Measurements from ENCODE around the gene SMARCAD1.
A peak's percentile ranks its signal among the peaks of the same experiment; 100 is the strongest.

SMARCAD1 gene

GRCh38 chr4:94207469-94208224, at the start of gene SMARCAD1:
Gene SMARCAD1, plus strand, starts transcription at chr4:94207865. Its CDS starts 530 bp downstream, at chr4:94208395.
- peak; percentile 53 to 68 (median 64) for DNase-seq

GRCh38 chr4:94158883-94159282, 48.8 kb upstream of the SMARCAD1 start:
- no peak for DNase-seq

- DNase-seq, result no peak
Measured at GRCh38 chr4:94159790-94160189, 47.9 kb upstream of the SMARCAD1 start.

GRCh38 chr4:94160774-94161173, 46.9 kb upstream of the SMARCAD1 start:
- DNase-seq, result no peak

GRCh38 chr4:94165256-94165655, 42.4 kb upstream of the SMARCAD1 start:
- no peak for DNase-seq

GRCh38 chr4:94168321-94168720, 39.3 kb upstream of the SMARCAD1 start:
- DNase-seq, result no peak

GRCh38 chr4:94169803-94170372, 37.8 kb upstream of the SMARCAD1 start:
- no peak for DNase-seq

GRCh38 chr4:94171616-94172015, 36.0 kb upstream of the SMARCAD1 start:
- no peak for DNase-seq

GRCh38 chr4:94175553-94176261, 32.0 kb upstream of the SMARCAD1 start:
- DNase-seq, result no peak

GRCh38 chr4:94177822-94178221, 29.8 kb upstream of the SMARCAD1 start:
- DNase-seq, result no peak

GRCh38 chr4:94181815-94182214, 25.9 kb upstream of the SMARCAD1 start:
- DNase-seq, result no peak

GRCh38 chr4:94202769-94203168, 4.9 kb upstream of the SMARCAD1 start:
- DNase-seq, result no peak

GRCh38 chr4:94208266-94208665, 601 bp downstream of the SMARCAD1 start:
- no peak for DNase-seq

GRCh38 chr4:94208918-94209317, 1.3 kb downstream of the SMARCAD1 start:
- DNase-seq, result no peak

GRCh38 chr4:94211861-94212260, 4.2 kb downstream of the SMARCAD1 start:
- DNase-seq, result no peak

- DNase-seq, result no peak
Measured at GRCh38 chr4:94214703-94215319, 7.1 kb downstream of the SMARCAD1 start.

GRCh38 chr4:94216394-94216793, 8.7 kb downstream of the SMARCAD1 start:
- DNase-seq, result no peak

GRCh38 chr4:94219402-94219801, 11.7 kb downstream of the SMARCAD1 start:
- DNase-seq, result no peak

GRCh38 chr4:94221916-94222315, 14.3 kb downstream of the SMARCAD1 start:
- DNase-seq, result no peak

- DNase-seq, result no peak
Measured at GRCh38 chr4:94225449-94225848, 17.8 kb downstream of the SMARCAD1 start.

GRCh38 chr4:94226763-94227162, 19.1 kb downstream of the SMARCAD1 start:
- no peak for DNase-seq

GRCh38 chr4:94228493-94229216, 21.0 kb downstream of the SMARCAD1 start:
- no peak for DNase-seq

- no peak for DNase-seq
Measured at GRCh38 chr4:94232519-94232918, 24.9 kb downstream of the SMARCAD1 start.
